HepG2 (cell line): ENCODE data around the gene FANK1. TPM values are rescaled to one million over a fixed set of nuclear protein-coding genes. Genes with fewer than 3 reads are reported as not detected.
A peak's percentile ranks its signal among the peaks of the same experiment; 100 is the strongest.

Source experiments
- BCL6 ChIP-seq: IDR thresholded peaks from 2 replicates; pipeline ENCODE4 v1.6.1; 2016; ENCODE audit warnings: missing genetic modification reagents, missing compliant biosample characterization
- FOXP1 ChIP-seq, 2 experiments: fragments of 450-650 bp in 1 of 2; IDR thresholded peaks; 2 replicates each; pipeline ENCODE4 v1.6.1; 2017 to 2018; ENCODE audit warnings: antibody characterized with exemption in 1 of 2
- GTF2F1 ChIP-seq: fragments of 150-350 bp; IDR thresholded peaks from 2 replicates; pipeline ENCODE4 v1.6.1; 2014; ENCODE audit warnings: low read length
- RXRB ChIP-seq: IDR thresholded peaks from 2 replicates; pipeline ENCODE4 v1.6.1; 2016; ENCODE audit warnings: borderline replicate concordance, missing genetic modification reagents, missing compliant biosample characterization
- TOPORS ChIP-seq: sonication (generic); formaldehyde crosslinking; IDR thresholded peaks from 2 replicates; pipeline ENCODE4 v1.8.0; 2023; ENCODE audit warnings: mild to moderate bottlenecking, missing genetic modification reagents
- ZNF331 ChIP-seq: sonication (generic); formaldehyde crosslinking; IDR thresholded peaks from 2 replicates; pipeline ENCODE4 v1.4.0; 2020; ENCODE audit warnings: missing genetic modification reagents
- ZNF550 ChIP-seq: sonication (generic); formaldehyde crosslinking; IDR thresholded peaks from 2 replicates; pipeline ENCODE4 v1.4.0; 2020; ENCODE audit warnings: mild to moderate bottlenecking, missing genetic modification reagents, borderline replicate concordance
- polyA plus RNA-seq, 8 experiments: library from polyadenylated mRNA; depleted of rRNA in 3 of 8; stranded (reverse) in 7 of 8; unstranded in 1 of 8; fragments of >200 nt; fragmentation: Illumina TruSeq in 4 of 8; extraction: Trizol in 4 of 8; gene quantifications; 2 replicates each; pipeline versions ENCODE4 v1.2.1 to v1.2.3, GENCODE V29; 2011 to 2016; ENCODE audit warnings: low read depth in 4 of 8, missing spikeins in 1 of 8, mixed read lengths in 1 of 8; ENCODE audit not compliant: insufficient read depth in 1 of 8
- total RNA-seq, 5 experiments: library from RNA; depleted of rRNA; stranded (reverse); fragments of >200 nt; fragmentation: Illumina TruSeq; extraction: Trizol; gene quantifications; 2 replicates each; pipeline ENCODE4 v1.2.3, GENCODE V29; 2016; ENCODE audit warnings: low read depth in 1 of 5
- TF ChIP-seq, protein P1 (sequence below): sonication (generic); formaldehyde crosslinking; IDR thresholded peaks from 2 replicates; pipeline ENCODE4 v1.5.1; 2020; ENCODE audit warnings: mild to moderate bottlenecking, missing genetic modification reagents, borderline replicate concordance
- TF ChIP-seq, protein P2 (sequence below): sonication (generic); formaldehyde crosslinking; IDR thresholded peaks from 2 replicates; pipeline ENCODE4 v1.4.0; 2020; ENCODE audit warnings: missing genetic modification reagents
- TF ChIP-seq, protein P3 (sequence below), 2 experiments: sonication (generic) in 1 of 2; formaldehyde crosslinking in 1 of 2; IDR thresholded peaks; 2 replicates each; pipeline versions ENCODE4 v1.5.1 to v1.6.1; 2011 to 2020; ENCODE audit warnings: borderline replicate concordance in 1 of 2, low read depth in 1 of 2, low read length in 1 of 2, mild to moderate bottlenecking in 1 of 2, missing genetic modification reagents in 1 of 2, moderate library complexity in 1 of 2
- TF ChIP-seq, protein P4 (sequence below): sonication (generic); formaldehyde crosslinking; conservative IDR thresholded peaks from 2 replicates; pipeline ENCODE4 v1.8.1; 2023; ENCODE audit warnings: missing genetic modification reagents
- TF ChIP-seq, protein P5 (sequence below): sonication (generic); formaldehyde crosslinking; IDR thresholded peaks from 2 replicates; pipeline ENCODE4 v1.4.0; 2020; ENCODE audit warnings: mild to moderate bottlenecking, missing genetic modification reagents, borderline replicate concordance

Gene FANK1
- total and polyA plus RNA-seq, 2 of the 13 experiments (the other 11 are each of a cell fraction or from before 2014, with no cell fraction given) = 0.22 TPM; not detected in 1

DNA sequence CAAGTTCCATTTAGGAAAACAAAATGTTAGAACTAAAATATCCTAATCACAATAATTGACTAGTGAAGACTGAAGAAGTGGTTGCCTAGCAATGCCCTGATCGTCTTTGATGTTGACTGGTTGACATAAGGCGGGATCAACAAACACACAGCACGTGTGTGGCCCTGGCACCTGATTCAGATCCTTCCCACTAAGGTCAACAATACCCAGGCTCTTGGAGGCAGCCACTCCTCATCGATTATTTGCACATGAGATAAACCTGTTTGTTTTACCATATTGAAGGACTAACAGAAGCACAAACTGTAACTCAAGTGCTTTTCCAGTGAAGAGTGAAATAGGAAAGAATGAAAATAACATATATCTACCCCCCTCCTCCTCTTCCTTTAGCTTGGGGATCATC is 15.6 kb downstream of the FANK1 start (continued):
- TF ChIP-seq, protein P1, sequence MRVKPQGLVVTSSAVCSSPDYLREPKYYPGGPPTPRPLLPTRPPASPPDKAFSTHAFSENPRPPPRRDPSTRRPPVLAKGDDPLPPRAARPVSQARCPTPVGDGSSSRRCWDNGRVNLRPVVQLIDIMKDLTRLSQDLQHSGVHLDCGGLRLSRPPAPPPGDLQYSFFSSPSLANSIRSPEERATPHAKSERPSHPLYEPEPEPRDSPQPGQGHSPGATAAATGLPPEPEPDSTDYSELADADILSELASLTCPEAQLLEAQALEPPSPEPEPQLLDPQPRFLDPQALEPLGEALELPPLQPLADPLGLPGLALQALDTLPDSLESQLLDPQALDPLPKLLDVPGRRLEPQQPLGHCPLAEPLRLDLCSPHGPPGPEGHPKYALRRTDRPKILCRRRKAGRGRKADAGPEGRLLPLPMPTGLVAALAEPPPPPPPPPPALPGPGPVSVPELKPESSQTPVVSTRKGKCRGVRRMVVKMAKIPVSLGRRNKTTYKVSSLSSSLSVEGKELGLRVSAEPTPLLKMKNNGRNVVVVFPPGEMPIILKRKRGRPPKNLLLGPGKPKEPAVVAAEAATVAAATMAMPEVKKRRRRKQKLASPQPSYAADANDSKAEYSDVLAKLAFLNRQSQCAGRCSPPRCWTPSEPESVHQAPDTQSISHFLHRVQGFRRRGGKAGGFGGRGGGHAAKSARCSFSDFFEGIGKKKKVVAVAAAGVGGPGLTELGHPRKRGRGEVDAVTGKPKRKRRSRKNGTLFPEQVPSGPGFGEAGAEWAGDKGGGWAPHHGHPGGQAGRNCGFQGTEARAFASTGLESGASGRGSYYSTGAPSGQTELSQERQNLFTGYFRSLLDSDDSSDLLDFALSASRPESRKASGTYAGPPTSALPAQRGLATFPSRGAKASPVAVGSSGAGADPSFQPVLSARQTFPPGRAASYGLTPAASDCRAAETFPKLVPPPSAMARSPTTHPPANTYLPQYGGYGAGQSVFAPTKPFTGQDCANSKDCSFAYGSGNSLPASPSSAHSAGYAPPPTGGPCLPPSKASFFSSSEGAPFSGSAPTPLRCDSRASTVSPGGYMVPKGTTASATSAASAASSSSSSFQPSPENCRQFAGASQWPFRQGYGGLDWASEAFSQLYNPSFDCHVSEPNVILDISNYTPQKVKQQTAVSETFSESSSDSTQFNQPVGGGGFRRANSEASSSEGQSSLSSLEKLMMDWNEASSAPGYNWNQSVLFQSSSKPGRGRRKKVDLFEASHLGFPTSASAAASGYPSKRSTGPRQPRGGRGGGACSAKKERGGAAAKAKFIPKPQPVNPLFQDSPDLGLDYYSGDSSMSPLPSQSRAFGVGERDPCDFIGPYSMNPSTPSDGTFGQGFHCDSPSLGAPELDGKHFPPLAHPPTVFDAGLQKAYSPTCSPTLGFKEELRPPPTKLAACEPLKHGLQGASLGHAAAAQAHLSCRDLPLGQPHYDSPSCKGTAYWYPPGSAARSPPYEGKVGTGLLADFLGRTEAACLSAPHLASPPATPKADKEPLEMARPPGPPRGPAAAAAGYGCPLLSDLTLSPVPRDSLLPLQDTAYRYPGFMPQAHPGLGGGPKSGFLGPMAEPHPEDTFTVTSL = 0 out of 2 replicates have a peak, but pooled peaks have one; percentile 61
- TF ChIP-seq RXRB (CRISPR knock-in tag) (peak; percentile 48; the same call in 1 of the 2 replicates), GTF2F1 (no peak), ZNF331 (0 out of 2 replicates have a peak, but pooled peaks have one; percentile 18), TOPORS (CRISPR knock-in tag) (no peak), ZNF550 (no peak), BCL6 (CRISPR knock-in tag) (peak; percentile 75), FOXP1 (IDR thresholded peaks at IDR 0.05) (0 out of 2 replicates have a peak, but pooled peaks have one; percentile 24), FOXP1 (CRISPR knock-in tag; IDR thresholded peaks at IDR 0.05) (peak; percentile 98)
- TF ChIP-seq, protein P2, sequence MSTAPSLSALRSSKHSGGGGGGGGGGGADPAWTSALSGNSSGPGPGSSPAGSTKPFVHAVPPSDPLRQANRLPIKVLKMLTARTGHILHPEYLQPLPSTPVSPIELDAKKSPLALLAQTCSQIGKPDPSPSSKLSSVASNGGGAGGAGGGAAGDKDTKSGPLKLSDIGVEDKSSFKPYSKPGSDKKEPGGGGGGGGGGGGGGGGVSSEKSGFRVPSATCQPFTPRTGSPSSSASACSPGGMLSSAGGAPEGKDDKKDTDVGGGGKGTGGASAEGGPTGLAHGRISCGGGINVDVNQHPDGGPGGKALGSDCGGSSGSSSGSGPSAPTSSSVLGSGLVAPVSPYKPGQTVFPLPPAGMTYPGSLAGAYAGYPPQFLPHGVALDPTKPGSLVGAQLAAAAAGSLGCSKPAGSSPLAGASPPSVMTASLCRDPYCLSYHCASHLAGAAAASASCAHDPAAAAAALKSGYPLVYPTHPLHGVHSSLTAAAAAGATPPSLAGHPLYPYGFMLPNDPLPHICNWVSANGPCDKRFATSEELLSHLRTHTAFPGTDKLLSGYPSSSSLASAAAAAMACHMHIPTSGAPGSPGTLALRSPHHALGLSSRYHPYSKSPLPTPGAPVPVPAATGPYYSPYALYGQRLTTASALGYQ (CRISPR knock-in tag) = peak; percentile 96; the same call in 1 of the 2 replicates
- TF ChIP-seq, protein P3, sequence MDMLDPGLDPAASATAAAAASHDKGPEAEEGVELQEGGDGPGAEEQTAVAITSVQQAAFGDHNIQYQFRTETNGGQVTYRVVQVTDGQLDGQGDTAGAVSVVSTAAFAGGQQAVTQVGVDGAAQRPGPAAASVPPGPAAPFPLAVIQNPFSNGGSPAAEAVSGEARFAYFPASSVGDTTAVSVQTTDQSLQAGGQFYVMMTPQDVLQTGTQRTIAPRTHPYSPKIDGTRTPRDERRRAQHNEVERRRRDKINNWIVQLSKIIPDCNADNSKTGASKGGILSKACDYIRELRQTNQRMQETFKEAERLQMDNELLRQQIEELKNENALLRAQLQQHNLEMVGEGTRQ (IDR thresholded peaks at IDR 0.05; ENCODE audit: low read depth, low read length) = 0 out of 2 replicates have a peak, but pooled peaks have one; percentile 30
- TF ChIP-seq, protein P3 (CRISPR knock-in tag; IDR thresholded peaks at IDR 0.05; ENCODE audit: borderline replicate concordance) = no peak
- TF ChIP-seq, protein P4, sequence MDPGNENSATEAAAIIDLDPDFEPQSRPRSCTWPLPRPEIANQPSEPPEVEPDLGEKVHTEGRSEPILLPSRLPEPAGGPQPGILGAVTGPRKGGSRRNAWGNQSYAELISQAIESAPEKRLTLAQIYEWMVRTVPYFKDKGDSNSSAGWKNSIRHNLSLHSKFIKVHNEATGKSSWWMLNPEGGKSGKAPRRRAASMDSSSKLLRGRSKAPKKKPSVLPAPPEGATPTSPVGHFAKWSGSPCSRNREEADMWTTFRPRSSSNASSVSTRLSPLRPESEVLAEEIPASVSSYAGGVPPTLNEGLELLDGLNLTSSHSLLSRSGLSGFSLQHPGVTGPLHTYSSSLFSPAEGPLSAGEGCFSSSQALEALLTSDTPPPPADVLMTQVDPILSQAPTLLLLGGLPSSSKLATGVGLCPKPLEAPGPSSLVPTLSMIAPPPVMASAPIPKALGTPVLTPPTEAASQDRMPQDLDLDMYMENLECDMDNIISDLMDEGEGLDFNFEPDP (CRISPR knock-in tag) = no peak
- TF ChIP-seq, protein P5, sequence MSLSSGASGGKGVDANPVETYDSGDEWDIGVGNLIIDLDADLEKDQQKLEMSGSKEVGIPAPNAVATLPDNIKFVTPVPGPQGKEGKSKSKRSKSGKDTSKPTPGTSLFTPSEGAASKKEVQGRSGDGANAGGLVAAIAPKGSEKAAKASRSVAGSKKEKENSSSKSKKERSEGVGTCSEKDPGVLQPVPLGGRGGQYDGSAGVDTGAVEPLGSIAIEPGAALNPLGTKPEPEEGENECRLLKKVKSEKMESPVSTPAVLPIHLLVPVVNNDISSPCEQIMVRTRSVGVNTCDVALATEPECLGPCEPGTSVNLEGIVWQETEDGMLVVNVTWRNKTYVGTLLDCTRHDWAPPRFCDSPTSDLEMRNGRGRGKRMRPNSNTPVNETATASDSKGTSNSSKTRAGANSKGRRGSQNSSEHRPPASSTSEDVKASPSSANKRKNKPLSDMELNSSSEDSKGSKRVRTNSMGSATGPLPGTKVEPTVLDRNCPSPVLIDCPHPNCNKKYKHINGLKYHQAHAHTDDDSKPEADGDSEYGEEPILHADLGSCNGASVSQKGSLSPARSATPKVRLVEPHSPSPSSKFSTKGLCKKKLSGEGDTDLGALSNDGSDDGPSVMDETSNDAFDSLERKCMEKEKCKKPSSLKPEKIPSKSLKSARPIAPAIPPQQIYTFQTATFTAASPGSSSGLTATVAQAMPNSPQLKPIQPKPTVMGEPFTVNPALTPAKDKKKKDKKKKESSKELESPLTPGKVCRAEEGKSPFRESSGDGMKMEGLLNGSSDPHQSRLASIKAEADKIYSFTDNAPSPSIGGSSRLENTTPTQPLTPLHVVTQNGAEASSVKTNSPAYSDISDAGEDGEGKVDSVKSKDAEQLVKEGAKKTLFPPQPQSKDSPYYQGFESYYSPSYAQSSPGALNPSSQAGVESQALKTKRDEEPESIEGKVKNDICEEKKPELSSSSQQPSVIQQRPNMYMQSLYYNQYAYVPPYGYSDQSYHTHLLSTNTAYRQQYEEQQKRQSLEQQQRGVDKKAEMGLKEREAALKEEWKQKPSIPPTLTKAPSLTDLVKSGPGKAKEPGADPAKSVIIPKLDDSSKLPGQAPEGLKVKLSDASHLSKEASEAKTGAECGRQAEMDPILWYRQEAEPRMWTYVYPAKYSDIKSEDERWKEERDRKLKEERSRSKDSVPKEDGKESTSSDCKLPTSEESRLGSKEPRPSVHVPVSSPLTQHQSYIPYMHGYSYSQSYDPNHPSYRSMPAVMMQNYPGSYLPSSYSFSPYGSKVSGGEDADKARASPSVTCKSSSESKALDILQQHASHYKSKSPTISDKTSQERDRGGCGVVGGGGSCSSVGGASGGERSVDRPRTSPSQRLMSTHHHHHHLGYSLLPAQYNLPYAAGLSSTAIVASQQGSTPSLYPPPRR (CRISPR knock-in tag) = peak; percentile 97
